Ascending aorta (tissue), 2 donors: ENCODE results near the gene ARAP2. TPM values are rescaled to one million over a fixed set of nuclear protein-coding genes. Genes with fewer than 3 reads are reported as not detected.

Experiments
- DNase-seq, 2 donors: peaks; one replicate each; pipeline ENCODE4 v3.0.0-alpha.2; 2019; ENCODE audit warnings: low spot score in 2 of 2
- H3K27ac ChIP-seq, 2 donors: fragments of 200-600 bp; sonication (generic); one replicate each; pipeline ENCODE4 v1.5.1; 2016 to 2017; ENCODE audit warnings: mild to moderate bottlenecking in 1 of 2
- H3K27me3 ChIP-seq: fragments of 200-600 bp; sonication (generic); one replicate; pipeline ENCODE4 v1.5.1; 2017
- H3K36me3 ChIP-seq, 2 donors: fragments of 200-600 bp; sonication (generic); one replicate each; pipeline ENCODE4 v1.5.1; 2016
- H3K4me1 ChIP-seq, 2 donors: fragments of 200-600 bp; sonication (generic); one replicate each; pipeline ENCODE4 v1.5.1; 2016 to 2017; ENCODE audit warnings: mild to moderate bottlenecking in 1 of 2
- H3K4me3 ChIP-seq, 2 donors: fragments of 200-600 bp; sonication (generic); one replicate each; pipeline ENCODE4 v1.5.1; 2016 to 2017; ENCODE audit warnings: mild to moderate bottlenecking in 1 of 2
- H3K9me3 ChIP-seq, 2 donors: fragments of 200-600 bp; sonication (generic); one replicate each; pipeline ENCODE4 v1.5.1; 2016
- intact Hi-C: fragments of 100-400 bp; cut with DNase I; formaldehyde crosslinking; loops from one replicate; pipeline ENCODE4 v1.15.1; 2023
- total RNA-seq: library from RNA; depleted of rRNA; stranded (reverse); fragments of >200 nt; gene quantifications from one replicate; pipeline ENCODE4 v1.1.0, GENCODE V29; 2016
- TF ChIP-seq, protein P1 (sequence below), 3 experiments: fragments of 200-600 bp in 2 of 3; fragments of 450-650 bp in 1 of 3; sonication (generic) in 2 of 3; IDR thresholded peaks; one replicate each; pipeline ENCODE4 v1.5.1; 2016 to 2019; ENCODE audit warnings: antibody characterized with exemption in 3 of 3, mild to moderate bottlenecking in 1 of 3, moderate library complexity in 1 of 3

The ARAP2 gene
- total RNA-seq, 1 donor from 2014 or later = 12.2 TPM

DNA sequence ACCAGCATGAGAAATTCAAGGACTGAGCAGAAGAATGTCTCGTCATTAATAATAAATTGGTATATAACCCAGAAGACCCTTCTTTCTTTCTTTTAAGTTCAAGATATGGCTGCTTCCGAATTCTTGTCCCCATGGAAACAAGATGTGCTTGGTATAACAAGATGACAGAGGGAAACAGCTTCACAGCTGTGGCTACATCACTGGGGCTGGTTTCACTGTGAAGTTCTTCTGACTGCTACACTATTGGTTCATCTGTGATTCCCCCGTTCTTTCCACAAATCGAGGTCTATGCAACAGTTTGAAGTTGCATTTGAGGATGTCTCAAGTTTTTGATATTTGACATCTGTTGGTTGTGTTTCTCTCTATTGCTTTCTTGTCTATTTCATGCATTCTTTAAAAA lies 24.8 kb upstream of the ARAP2 start:
- Histone ChIP-seq H3K27me3 (no peaks in the 10 kb centered on the region), H3K4me3 (no peak overlapping the region), H3K27ac (no peak overlapping the region), H3K4me1 (no peaks in the 10 kb centered on the region), H3K36me3 (no peaks in the 10 kb centered on the region), H3K9me3 (no peaks in the 10 kb centered on the region)
- intact Hi-C loops = no loop called here
- DNase-seq = no peak
- TF ChIP-seq, protein P1, sequence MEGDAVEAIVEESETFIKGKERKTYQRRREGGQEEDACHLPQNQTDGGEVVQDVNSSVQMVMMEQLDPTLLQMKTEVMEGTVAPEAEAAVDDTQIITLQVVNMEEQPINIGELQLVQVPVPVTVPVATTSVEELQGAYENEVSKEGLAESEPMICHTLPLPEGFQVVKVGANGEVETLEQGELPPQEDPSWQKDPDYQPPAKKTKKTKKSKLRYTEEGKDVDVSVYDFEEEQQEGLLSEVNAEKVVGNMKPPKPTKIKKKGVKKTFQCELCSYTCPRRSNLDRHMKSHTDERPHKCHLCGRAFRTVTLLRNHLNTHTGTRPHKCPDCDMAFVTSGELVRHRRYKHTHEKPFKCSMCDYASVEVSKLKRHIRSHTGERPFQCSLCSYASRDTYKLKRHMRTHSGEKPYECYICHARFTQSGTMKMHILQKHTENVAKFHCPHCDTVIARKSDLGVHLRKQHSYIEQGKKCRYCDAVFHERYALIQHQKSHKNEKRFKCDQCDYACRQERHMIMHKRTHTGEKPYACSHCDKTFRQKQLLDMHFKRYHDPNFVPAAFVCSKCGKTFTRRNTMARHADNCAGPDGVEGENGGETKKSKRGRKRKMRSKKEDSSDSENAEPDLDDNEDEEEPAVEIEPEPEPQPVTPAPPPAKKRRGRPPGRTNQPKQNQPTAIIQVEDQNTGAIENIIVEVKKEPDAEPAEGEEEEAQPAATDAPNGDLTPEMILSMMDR (IDR thresholded peaks at IDR 0.05) = no peak

DNA sequence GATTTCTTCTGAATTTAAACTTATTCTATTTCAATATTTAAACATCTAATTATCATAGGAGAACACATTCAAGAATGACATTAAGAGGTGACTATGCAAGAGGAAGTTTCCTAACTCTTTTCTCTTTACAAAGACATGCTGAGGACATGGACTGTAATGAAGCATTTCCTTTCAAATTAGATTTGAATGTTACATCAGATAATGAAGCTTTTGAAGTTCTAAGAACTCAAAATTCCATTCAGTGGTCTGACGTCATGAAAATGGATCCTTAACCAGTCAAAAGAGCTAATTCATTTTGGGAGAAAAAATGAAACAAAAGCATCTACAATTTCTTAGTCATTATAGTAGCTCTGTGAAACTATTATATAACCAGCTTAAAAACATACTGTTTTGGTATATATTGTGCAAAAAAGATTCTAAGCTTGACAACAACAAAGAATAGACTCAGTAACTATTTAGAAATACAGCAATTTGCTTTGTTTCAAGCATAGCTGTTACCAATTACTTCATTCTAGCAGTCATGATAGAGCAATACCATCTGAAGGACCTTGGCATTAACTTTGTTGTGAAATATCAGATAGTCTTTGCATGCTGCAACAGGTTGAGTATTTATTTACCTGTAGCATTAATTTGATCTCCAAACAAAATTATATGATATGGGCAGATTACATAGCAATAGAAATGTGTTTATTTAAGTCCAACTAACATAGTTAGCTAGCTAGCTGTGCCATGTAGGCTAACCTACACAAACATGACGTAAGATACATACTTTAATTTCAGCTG lies 23.4 kb upstream of the ARAP2 start:
- DNase-seq = no peak
- TF ChIP-seq, protein P1 (IDR thresholded peaks at IDR 0.05) = no peak
- Histone ChIP-seq H3K4me1 (no peaks in the 10 kb centered on the region), H3K9me3 (no peaks in the 10 kb centered on the region), H3K4me3 (no peak overlapping the region), H3K36me3 (no peaks in the 10 kb centered on the region), H3K27ac (no peak overlapping the region), H3K27me3 (no peaks in the 10 kb centered on the region)
- intact Hi-C loops = no loop called here

DNA sequence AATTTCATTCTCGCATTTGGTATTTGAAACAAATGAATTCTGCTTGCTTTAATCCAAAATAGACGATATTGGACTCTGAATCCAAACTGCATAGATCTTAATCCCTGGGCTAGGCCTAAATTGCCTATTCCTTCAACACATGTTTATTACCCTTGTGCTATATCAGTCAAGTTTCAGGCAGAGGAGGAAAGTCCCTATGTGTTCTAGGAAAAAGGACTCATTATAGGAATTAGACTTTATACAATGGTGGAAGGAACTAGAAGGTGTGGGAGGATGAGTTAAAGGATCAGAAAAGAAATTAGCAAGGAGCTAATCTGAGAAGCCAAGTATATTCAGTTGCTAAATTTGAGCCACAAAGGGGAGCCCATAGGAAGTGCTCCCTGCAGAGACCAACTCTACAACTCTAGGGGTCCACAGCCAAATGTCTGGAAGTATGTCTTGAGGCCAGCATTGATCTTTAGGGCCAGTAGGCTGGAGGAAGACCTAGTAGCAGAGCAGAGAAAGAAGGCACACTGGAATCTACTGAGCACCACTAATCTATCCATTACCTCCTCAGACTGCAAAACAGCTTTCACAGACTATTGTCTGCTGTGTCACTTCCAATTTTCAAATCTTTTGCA lies 20.0 kb upstream of the ARAP2 start:
- intact Hi-C loops = no loop called here
- no peaks in the 10 kb centered on the region for H3K4me1 ChIP-seq
- TF ChIP-seq, protein P1 (IDR thresholded peaks at IDR 0.05) = no peak

DNA sequence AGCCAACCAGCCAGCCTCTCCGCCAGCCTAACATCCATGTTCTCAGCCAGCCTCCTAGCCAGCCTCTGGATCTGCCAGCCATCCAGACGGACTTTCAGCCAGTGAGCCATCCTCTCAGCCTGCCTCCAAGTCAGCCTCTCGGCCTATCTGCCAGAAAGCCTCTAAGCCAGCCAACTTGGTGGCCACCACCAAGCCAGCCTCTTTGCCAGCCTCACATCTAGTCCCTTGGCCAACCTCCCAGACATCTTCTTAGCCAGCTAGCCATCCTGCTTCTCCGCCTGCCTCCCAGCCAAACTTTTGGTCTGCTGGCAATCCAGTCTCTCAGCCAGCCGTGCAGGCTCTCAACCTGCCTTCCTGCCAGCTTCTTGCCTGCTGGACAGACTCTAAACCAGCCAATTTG lies 16.4 kb upstream of the ARAP2 start:
- no peaks in the 10 kb centered on the region for H3K27me3 ChIP-seq
- TF ChIP-seq, protein P1 (IDR thresholded peaks at IDR 0.05) = no peak
- DNase-seq = no peak
- intact Hi-C loops = no loop called here
- H3K4me3 ChIP-seq = no peak overlapping the region
- H3K4me1 ChIP-seq = no peaks in the 10 kb centered on the region
- H3K9me3 ChIP-seq = no peaks in the 10 kb centered on the region
- H3K36me3 ChIP-seq = no peaks in the 10 kb centered on the region
- H3K27ac ChIP-seq = no peak overlapping the region

More for the DNA sequence above, 20.0 kb upstream of the ARAP2 start:
- no peaks in the 10 kb centered on the region for H3K9me3 ChIP-seq
- DNase-seq = no peak
- H3K27me3 ChIP-seq = no peaks in the 10 kb centered on the region
- no peak overlapping the region for H3K27ac ChIP-seq
- H3K36me3 ChIP-seq = no peaks in the 10 kb centered on the region
- no peak overlapping the region for H3K4me3 ChIP-seq

DNA sequence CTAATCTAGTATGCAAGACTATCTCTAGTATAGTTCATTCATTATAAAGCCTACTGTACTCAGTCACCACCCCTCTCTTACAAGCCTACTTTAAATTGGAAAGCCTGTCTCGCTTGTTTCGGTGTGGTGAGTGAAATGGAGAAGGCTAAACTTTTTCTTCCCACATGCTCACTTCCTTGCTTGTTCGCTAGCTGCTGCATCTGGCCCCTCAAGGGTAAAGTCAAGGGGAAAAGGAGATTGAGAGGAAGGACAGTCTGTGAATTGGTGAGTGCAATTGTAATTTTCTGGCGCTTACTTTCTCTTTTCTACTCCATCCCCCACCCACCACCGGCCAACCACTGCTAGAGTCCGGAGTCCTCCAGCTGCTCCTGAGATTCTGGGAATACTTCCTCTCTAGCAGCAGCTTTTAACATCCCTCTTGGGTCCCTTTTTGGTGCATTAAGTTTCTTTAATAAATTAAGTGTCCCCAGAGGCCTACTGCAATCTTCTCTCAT lies 12.1 kb upstream of the ARAP2 start:
- TF ChIP-seq, protein P1 (IDR thresholded peaks at IDR 0.05) = no peak
- no peak overlapping the region for H3K4me3 ChIP-seq

More for the DNA sequence above, 12.1 kb upstream of the ARAP2 start:
- Histone ChIP-seq H3K36me3 (no peaks in the 10 kb centered on the region), H3K9me3 (no peaks in the 10 kb centered on the region), H3K27ac (no peak overlapping the region), H3K4me1 (no peaks in the 10 kb centered on the region), H3K27me3 (no peaks in the 10 kb centered on the region)
- DNase-seq = no peak
- intact Hi-C loops = no loop called here
